GM15510 (cell line): Measurements from ENCODE around the gene PHYKPL.

Source experiments
- POLR2A ChIP-seq: IDR thresholded peaks from 3 replicates; pipeline ENCODE4 v1.6.1; 2011; ENCODE audit warnings: borderline replicate concordance; ENCODE audit not compliant: insufficient read length; ENCODE audit errors: extremely low read depth

The PHYKPL gene

DNA sequence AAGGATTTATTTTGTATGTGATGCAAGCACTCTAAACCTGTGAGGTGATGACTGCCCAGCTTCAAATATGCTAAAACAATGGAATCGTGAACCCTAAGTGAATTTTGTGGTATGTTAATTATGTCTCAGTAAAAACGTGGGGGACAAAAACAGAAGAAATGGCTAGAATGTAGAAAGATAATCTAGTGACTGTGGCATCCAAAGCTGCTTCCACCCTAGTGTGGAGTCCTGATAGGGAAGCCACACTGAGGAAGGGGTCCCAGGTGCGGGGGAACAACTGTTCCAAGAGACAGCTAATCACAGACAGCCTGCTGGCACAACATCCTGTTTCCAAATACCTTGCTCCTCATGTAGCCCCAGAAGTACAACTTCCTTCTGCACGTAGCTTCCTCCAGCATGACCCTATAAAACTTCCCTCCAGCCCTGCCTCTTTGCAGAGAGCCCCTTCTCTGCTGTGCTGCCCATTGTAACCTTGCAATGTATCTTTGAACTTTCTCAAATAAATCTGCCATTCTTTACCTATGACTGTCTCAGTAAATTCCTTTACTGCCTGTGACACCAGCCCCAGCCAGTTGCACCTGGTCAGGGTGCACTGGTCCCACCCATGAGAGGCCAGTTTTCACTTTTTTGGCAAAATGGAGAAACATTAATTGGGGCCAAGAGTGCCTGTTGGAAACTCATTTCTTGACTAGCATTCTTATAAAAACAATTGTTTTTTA is 50.3 kb downstream of the PHYKPL start:
- no peak for TF ChIP-seq POLR2A

DNA sequence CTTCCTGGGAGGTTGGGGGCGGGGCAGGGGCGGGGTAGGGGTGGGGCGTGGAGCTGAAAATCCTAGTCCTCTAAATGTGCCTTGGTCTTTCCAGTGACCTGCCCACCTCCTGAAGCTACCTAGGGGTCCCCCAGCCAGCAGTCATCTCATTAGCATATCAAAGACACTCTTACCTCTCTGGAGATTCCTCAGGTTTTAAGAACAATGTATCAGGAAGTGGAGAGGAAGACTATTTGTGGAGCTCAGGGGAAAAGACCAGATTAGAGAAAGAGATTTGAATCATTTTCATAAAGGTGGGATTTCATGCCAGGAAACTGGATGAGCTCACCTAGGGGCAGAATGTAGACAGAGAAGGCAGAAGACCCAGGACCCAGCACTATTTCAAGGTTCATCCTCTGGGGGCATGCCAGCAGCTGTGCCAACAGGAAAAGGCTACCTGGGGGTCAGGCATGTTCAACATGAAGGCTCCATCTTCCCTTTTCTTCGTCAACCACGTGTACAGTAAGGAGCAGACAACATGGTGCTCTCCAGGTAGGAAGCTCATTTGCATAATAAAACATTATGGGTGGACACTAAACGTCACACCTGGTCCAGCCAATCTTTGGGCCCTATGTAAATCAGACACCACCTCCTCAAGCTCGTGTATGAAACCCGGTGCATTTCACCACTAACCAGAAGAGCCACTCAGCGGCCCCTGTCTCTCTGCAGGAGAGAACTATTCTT is 52.3 kb downstream of the PHYKPL start:
- TF ChIP-seq POLR2A: no peak

DNA sequence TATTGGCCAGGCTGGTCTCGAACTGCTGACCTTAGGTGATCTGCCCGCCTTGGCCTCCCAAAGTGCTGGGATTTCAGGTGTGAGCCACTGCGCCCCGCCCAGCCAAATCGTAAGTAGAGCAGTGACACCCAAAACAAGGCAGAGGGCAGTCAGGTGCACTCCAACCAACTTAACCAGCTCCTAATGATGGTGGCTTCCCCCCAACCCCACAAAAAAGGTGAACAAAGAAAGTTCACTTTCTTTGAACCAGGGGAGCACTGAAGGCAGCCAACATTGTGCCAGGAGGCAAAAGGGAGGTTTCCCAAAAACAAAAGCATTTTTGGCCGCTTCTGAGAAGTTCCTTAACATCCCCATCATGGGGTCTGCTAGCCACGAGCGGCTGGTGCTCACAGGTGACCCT is 55.0 kb downstream of the PHYKPL start:
- TF ChIP-seq POLR2A: no peak

GRCh38 chr5:178176791-178177190 is 55.8 kb downstream of the PHYKPL start:
- TF ChIP-seq POLR2A: no peak

GRCh38 chr5:178174456-178174855 is 58.1 kb downstream of the PHYKPL start:
- no peak for TF ChIP-seq POLR2A

DNA sequence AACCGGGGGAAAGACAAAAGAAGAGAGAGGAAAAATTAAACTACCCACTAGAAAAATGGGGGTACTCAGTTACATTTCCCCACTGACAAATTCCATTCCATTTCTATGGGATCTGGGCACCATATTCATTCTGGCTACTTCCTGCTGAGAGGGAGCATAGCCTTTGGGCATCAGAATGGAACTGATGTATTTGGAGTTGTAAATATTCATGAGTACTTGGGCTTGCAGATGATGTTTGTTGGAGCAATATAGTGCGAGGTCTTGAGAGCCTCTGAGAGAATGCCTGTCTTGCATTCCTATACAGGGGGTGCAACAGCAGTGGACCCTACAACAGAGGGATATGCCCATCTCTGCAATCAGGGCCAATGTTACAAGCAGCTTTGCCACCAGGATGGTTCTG is 62.1 kb downstream of the PHYKPL start:
- TF ChIP-seq POLR2A: no peak

DNA sequence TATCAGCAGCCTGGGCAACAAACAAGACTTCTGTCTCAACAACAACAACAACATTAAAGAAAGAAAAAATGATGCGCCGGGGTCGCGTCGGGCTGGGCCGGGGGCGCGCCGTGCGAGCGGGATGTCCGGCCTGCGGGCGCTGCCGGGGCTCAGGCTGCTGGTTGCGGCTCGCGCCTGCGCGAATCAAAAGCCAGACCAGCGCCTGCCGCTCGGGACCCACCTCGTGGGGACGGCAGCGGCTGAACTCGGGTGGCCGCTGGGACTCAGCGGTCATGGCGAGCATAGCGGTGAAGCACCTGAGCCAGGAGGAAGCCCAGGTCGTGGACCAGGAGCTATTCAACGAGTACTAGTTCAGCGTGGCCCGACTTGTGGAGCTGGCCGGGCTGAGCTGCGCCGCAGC is 67.0 kb downstream of the PHYKPL start:
- TF ChIP-seq POLR2A: no peak

GRCh38 chr5:178163772-178164735 is 68.5 kb downstream of the PHYKPL start:
- TF ChIP-seq POLR2A: no peak

DNA sequence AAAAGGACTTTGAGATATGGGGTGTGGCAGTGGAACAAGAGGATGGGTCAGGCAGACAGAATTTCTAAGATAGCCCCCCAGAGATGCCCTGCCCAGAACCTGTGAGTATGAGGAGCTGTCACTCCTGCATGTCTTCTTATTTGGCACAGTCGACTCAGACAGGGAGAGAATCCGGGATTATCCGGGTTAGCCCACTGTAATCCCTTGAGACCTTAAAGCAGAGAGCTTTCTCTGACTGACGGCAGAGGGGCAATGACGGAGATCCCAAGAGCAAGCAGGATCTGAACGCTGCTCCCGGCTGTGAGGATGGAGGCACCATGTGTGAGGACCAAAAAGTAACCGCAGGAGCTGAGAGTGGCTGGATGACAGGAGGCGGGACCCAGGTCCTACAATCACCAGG is 70.1 kb downstream of the PHYKPL start:
- TF ChIP-seq POLR2A: no peak

DNA sequence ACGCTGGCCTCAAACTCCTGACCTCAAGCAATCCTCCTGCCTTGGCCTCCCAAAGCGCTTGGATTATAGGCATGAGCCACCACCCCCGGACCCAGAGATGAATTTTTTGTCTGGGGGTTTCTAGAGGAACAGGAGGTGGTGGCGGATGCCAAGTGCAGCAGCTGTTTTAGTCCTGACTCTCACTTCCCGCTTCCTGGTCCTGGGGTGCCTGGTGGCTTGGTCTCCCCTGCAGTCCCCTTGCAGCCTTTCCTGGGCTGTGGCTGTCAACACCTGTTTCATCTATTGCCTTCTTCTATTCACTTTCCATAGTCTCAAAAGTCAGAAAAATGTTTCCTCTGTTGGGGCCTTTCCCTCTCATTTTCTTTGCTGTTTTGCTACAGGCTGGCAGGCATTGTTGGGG is 72.4 kb downstream of the PHYKPL start:
- TF ChIP-seq POLR2A: no peak
